HUES6 (cell line): Measurements from ENCODE around the gene NAPA.

Experiments
- H3K27ac ChIP-seq: 2 replicates; pipeline ENCODE4 v1.7.0; 2013; ENCODE audit warnings: low read depth, mild to moderate bottlenecking, low read length, inconsistent platforms
- H3K27me3 ChIP-seq: 2 replicates; pipeline ENCODE4 v1.6.1; 2013; ENCODE audit warnings: low read length; ENCODE audit not compliant: control insufficient read depth, insufficient read depth
- H3K36me3 ChIP-seq: 2 replicates; pipeline ENCODE4 v1.6.1; 2013; ENCODE audit warnings: low read length; ENCODE audit not compliant: control insufficient read depth, insufficient read depth
- H3K4me1 ChIP-seq: 2 replicates; pipeline ENCODE4 v1.6.1; 2013; ENCODE audit warnings: low read length; ENCODE audit not compliant: control insufficient read depth, insufficient read depth
- H3K4me3 ChIP-seq: 2 replicates; pipeline ENCODE4 v1.5.1; 2013; ENCODE audit warnings: low read depth, low read length
- H3K9ac ChIP-seq: one replicate; pipeline ENCODE4 v1.6.1; 2013; ENCODE audit warnings: mild to moderate bottlenecking, low read length
- H3K9me3 ChIP-seq: 2 replicates; pipeline ENCODE4 v1.6.1; 2013; ENCODE audit warnings: low read depth, low read length; ENCODE audit not compliant: control insufficient read depth, insufficient read depth

Gene NAPA

GRCh38 chr19:47483800-47484690, 30.8 kb downstream of the NAPA start, which contains the start of gene KPTN:
KPTN (minus strand) TSS chr19:47484219; CDS start chr19:47484160, 59 bp downstream.
- peak within 1 kb of the TSS; percentile 93 for H3K27ac ChIP-seq
- H3K4me1 ChIP-seq: peaks cover 9% of the 10 kb centered on the region; the same call in 1 of the 2 replicates
- peaks cover 16% of the 10 kb centered on the region for H3K36me3 ChIP-seq
- H3K9me3 ChIP-seq: no peaks in the 10 kb centered on the region
- H3K27me3 ChIP-seq: no peaks in the 10 kb centered on the region
- peak within 1 kb of the TSS; percentile 81 for H3K4me3 ChIP-seq
- H3K9ac ChIP-seq: peak within 1 kb of the TSS; percentile 91

GRCh38 chr19:47483200-47483599, 31.7 kb downstream of the NAPA start:
- peaks cover 9% of the 10 kb centered on the region; the same call in 1 of the 2 replicates for H3K4me1 ChIP-seq
- peak overlapping the region; percentile 81 for H3K4me3 ChIP-seq
- no peak overlapping the region for H3K9ac ChIP-seq
- H3K36me3 ChIP-seq: peaks cover 11% of the 10 kb centered on the region
- no peak overlapping the region for H3K27ac ChIP-seq
- H3K27me3 ChIP-seq: no peaks in the 10 kb centered on the region
- no peaks in the 10 kb centered on the region for H3K9me3 ChIP-seq

GRCh38 chr19:47481460-47482052, 33.3 kb downstream of the NAPA start:
- Histone ChIP-seq H3K9ac (no peak overlapping the region), H3K4me1 (peaks cover 9% of the 10 kb centered on the region; the same call in 1 of the 2 replicates), H3K9me3 (no peaks in the 10 kb centered on the region), H3K4me3 (no peak overlapping the region), H3K27me3 (no peaks in the 10 kb centered on the region), H3K36me3 (peaks cover 7% of the 10 kb centered on the region), H3K27ac (no peak overlapping the region)

GRCh38 chr19:47480658-47481057, 34.2 kb downstream of the NAPA start:
- no peaks in the 10 kb centered on the region for H3K9me3 ChIP-seq
- H3K36me3 ChIP-seq: peaks cover 7% of the 10 kb centered on the region
- no peaks in the 10 kb centered on the region for H3K27me3 ChIP-seq
- H3K4me1 ChIP-seq: peaks cover 9% of the 10 kb centered on the region; the same call in 1 of the 2 replicates
- no peak overlapping the region for H3K9ac ChIP-seq
- H3K27ac ChIP-seq: no peak overlapping the region
- peak overlapping the region; percentile 57 for H3K4me3 ChIP-seq

- no peaks in the 10 kb centered on the region for H3K9me3 ChIP-seq
- no peaks in the 10 kb centered on the region for H3K27me3 ChIP-seq
- peak overlapping the region; percentile 68 for H3K4me3 ChIP-seq
- peaks cover 9% of the 10 kb centered on the region; the same call in 1 of the 2 replicates for H3K4me1 ChIP-seq
- no peak overlapping the region for H3K9ac ChIP-seq
- H3K27ac ChIP-seq: no peak overlapping the region
- H3K36me3 ChIP-seq: peaks cover 3% of the 10 kb centered on the region; the same call in 1 of the 2 replicates
Observed at GRCh38 chr19:47479701-47480503, 35.0 kb downstream of the NAPA start.

- peaks cover 8% of the 10 kb centered on the region; the same call in 1 of the 2 replicates for H3K4me1 ChIP-seq
- H3K36me3 ChIP-seq: peaks cover 3% of the 10 kb centered on the region; the same call in 1 of the 2 replicates
- no peaks in the 10 kb centered on the region for H3K27me3 ChIP-seq
- no peaks in the 10 kb centered on the region for H3K9me3 ChIP-seq
- no peak overlapping the region for H3K27ac ChIP-seq
- no peak overlapping the region for H3K9ac ChIP-seq
- no peak overlapping the region for H3K4me3 ChIP-seq
Observed at GRCh38 chr19:47476438-47476972, 38.4 kb downstream of the NAPA start.

- Histone ChIP-seq H3K27me3 (peaks cover 8% of the 10 kb centered on the region), H3K27ac (no peak overlapping the region), H3K36me3 (peaks cover 3% of the 10 kb centered on the region; the same call in 1 of the 2 replicates), H3K4me3 (no peak overlapping the region), H3K4me1 (peaks cover 8% of the 10 kb centered on the region), H3K9ac (no peak overlapping the region), H3K9me3 (no peaks in the 10 kb centered on the region)
Observed at GRCh38 chr19:47475465-47475864, 39.4 kb downstream of the NAPA start.

GRCh38 chr19:47473336-47473735, 41.5 kb downstream of the NAPA start:
- H3K27ac ChIP-seq: no peak overlapping the region
- no peak overlapping the region for H3K4me3 ChIP-seq
- no peaks in the 10 kb centered on the region for H3K9me3 ChIP-seq
- peaks cover 3% of the 10 kb centered on the region; the same call in 1 of the 2 replicates for H3K36me3 ChIP-seq
- no peak overlapping the region for H3K9ac ChIP-seq
- H3K27me3 ChIP-seq: peaks cover 22% of the 10 kb centered on the region
- H3K4me1 ChIP-seq: peaks cover 25% of the 10 kb centered on the region

GRCh38 chr19:47471733-47472457, 43.0 kb downstream of the NAPA start, which contains the start of gene SLC8A2:
SLC8A2 (minus strand) TSS chr19:47471893; CDS start chr19:47466403, 5,490 bp downstream.
- peaks cover 27% of the 10 kb centered on the region for H3K27me3 ChIP-seq
- peaks cover 3% of the 10 kb centered on the region; the same call in 1 of the 2 replicates for H3K36me3 ChIP-seq
- peaks cover 31% of the 10 kb centered on the region for H3K4me1 ChIP-seq
- H3K4me3 ChIP-seq: peak within 1 kb of the TSS; percentile 75
- H3K9me3 ChIP-seq: no peaks in the 10 kb centered on the region
- no peak within 1 kb of the TSS for H3K9ac ChIP-seq
- H3K27ac ChIP-seq: no peak within 1 kb of the TSS

- peaks cover 27% of the 10 kb centered on the region for H3K27me3 ChIP-seq
- peaks cover 31% of the 10 kb centered on the region for H3K4me1 ChIP-seq
- H3K4me3 ChIP-seq: peak overlapping the region; percentile 75
- H3K27ac ChIP-seq: no peak overlapping the region
- no peak overlapping the region for H3K9ac ChIP-seq
- peaks cover 3% of the 10 kb centered on the region; the same call in 1 of the 2 replicates for H3K36me3 ChIP-seq
- H3K9me3 ChIP-seq: no peaks in the 10 kb centered on the region
Observed at GRCh38 chr19:47471381-47471732, 43.5 kb downstream of the NAPA start.
